SK-N-SH treated with all-trans-retinoic acid at 6 μM for 48 hours (cell line): ENCODE results near the gene FABP1.

Experiments
- ARNTL ChIP-seq: fragments of 450-650 bp; formaldehyde crosslinking; IDR thresholded peaks from 2 replicates; pipeline ENCODE4 v1.5.0; 2020; ENCODE audit warnings: low read depth, mild to moderate bottlenecking, moderate library complexity, borderline replicate concordance
- CREB5 ChIP-seq: fragments of 250-450 bp; sonication (Bioruptor Pico); IDR thresholded peaks from 2 replicates; pipeline ENCODE4 v1.5.1; 2020; ENCODE audit warnings: low read depth, mild to moderate bottlenecking, moderate library complexity
- CSDC2 ChIP-seq: fragments of 250-450 bp; sonication (Bioruptor Pico); IDR thresholded peaks from 2 replicates; pipeline ENCODE4 v1.5.0; 2020; ENCODE audit warnings: mild to moderate bottlenecking, moderate library complexity
- CSRNP3 ChIP-seq: fragments of 250-450 bp; sonication (Bioruptor Pico); IDR thresholded peaks from 2 replicates; pipeline ENCODE4 v1.5.1; 2021; ENCODE audit warnings: mild to moderate bottlenecking, moderate library complexity
- TSHZ2 ChIP-seq: fragments of 250-450 bp; sonication (Bioruptor Pico); IDR thresholded peaks from 2 replicates; pipeline ENCODE4 v1.5.0; 2020; ENCODE audit warnings: mild to moderate bottlenecking, moderate library complexity
- ZC3H10 ChIP-seq: fragments of 250-450 bp; sonication (Bioruptor Pico); IDR thresholded peaks from 2 replicates; pipeline ENCODE4 v1.5.1; 2021; ENCODE audit warnings: mild to moderate bottlenecking, moderate library complexity
- ZFP30 ChIP-seq: fragments of 450-650 bp; formaldehyde crosslinking; IDR thresholded peaks from 2 replicates; pipeline ENCODE4 v1.5.0; 2022; ENCODE audit warnings: mild to moderate bottlenecking, moderate library complexity
- ZNF565 ChIP-seq: fragments of 450-650 bp; formaldehyde crosslinking; conservative IDR thresholded peaks from 2 replicates; pipeline ENCODE4 v1.5.0; 2020; ENCODE audit warnings: low read depth, mild to moderate bottlenecking, moderate library complexity

GRCh38 chr2:88085099-88085498 lies 42.8 kb downstream of the FABP1 start:
- TF ChIP-seq CSRNP3 (CRISPR knock-in tag) (no peak), ARNTL (no peak), TSHZ2 (CRISPR knock-in tag) (no peak), ZC3H10 (CRISPR knock-in tag) (no peak), ZNF565 (CRISPR knock-in tag) (no peak), CREB5 (CRISPR knock-in tag) (no peak), ZFP30 (no peak), CSDC2 (no peak)
